Activated naive CD8-positive, alpha-beta T cell treated with anti-CD3 and anti-CD28 coated beads, Interleukin-2, amount 50 U/mL, for 24 hours (primary cell): Measurements from ENCODE around the gene MRO.

ENCODE experiments used
- ATAC-seq: fragments of 150-1000 bp; cut with Tn5 transposase; one replicate; pipeline ENCODE4 v1.10.0; 2021
- DNase-seq: peaks from one replicate; pipeline ENCODE4 v3.0.0; 2021
- H3K27ac Mint-ChIP-seq: one replicate; pipeline ENCODE4 v1.8.0; 2021; ENCODE audit warnings: mild to moderate bottlenecking, mixed read lengths
- H3K27me3 Mint-ChIP-seq: one replicate; pipeline ENCODE4 v1.8.0; 2021; ENCODE audit warnings: mixed read lengths
- H3K36me3 Mint-ChIP-seq: one replicate; pipeline ENCODE4 v1.8.0; 2021; ENCODE audit warnings: low read depth, mixed read lengths
- H3K4me1 Mint-ChIP-seq: one replicate; pipeline ENCODE4 v1.8.0; 2021; ENCODE audit warnings: mixed read lengths
- H3K4me3 Mint-ChIP-seq: one replicate; pipeline ENCODE4 v1.8.0; 2021; ENCODE audit warnings: mild to moderate bottlenecking, moderate library complexity, mixed read lengths
- H3K9me3 Mint-ChIP-seq: one replicate; pipeline ENCODE4 v1.8.0; 2021; ENCODE audit warnings: mixed read lengths

The MRO gene

GRCh38 chr18:50750546-50750945 lies 69.3 kb downstream of the MRO start:
- H3K4me1 Mint-ChIP-seq, result no peaks in the 10 kb centered on the region
- no peaks in the 10 kb centered on the region for H3K9me3 Mint-ChIP-seq
- no peaks in the 10 kb centered on the region for H3K36me3 Mint-ChIP-seq
- DNase-seq (no peak), ATAC-seq (no peak)
- peaks cover 13% of the 10 kb centered on the region for H3K27me3 Mint-ChIP-seq
- H3K27ac Mint-ChIP-seq, result no peak overlapping the region
- H3K4me3 Mint-ChIP-seq, result no peak overlapping the region

GRCh38 chr18:50749945-50750344 lies 69.9 kb downstream of the MRO start:
- no peak overlapping the region for H3K4me3 Mint-ChIP-seq
- no peaks in the 10 kb centered on the region for H3K4me1 Mint-ChIP-seq
- H3K27ac Mint-ChIP-seq, result no peak overlapping the region
- ATAC-seq, result no peak
- no peaks in the 10 kb centered on the region for H3K36me3 Mint-ChIP-seq
- no peaks in the 10 kb centered on the region for H3K9me3 Mint-ChIP-seq
- peaks cover 13% of the 10 kb centered on the region for H3K27me3 Mint-ChIP-seq
- no peak for DNase-seq

GRCh38 chr18:50749421-50749820 lies 70.4 kb downstream of the MRO start:
- Mint-ChIP-seq H3K4me1 (no peaks in the 10 kb centered on the region), H3K36me3 (no peaks in the 10 kb centered on the region), H3K4me3 (no peak overlapping the region), H3K27ac (no peak overlapping the region), H3K27me3 (peaks cover 13% of the 10 kb centered on the region), H3K9me3 (no peaks in the 10 kb centered on the region)
- DNase-seq (no peak), ATAC-seq (no peak)

- no peaks in the 10 kb centered on the region for H3K9me3 Mint-ChIP-seq
- H3K4me3 Mint-ChIP-seq, result no peak overlapping the region
- H3K36me3 Mint-ChIP-seq, result no peaks in the 10 kb centered on the region
- ATAC-seq (no peak), DNase-seq (no peak)
- no peaks in the 10 kb centered on the region for H3K4me1 Mint-ChIP-seq
- H3K27ac Mint-ChIP-seq, result no peak overlapping the region
- H3K27me3 Mint-ChIP-seq, result peaks cover 13% of the 10 kb centered on the region
These were observed 71.3 kb downstream of the MRO start for GRCh38 chr18:50748243-50749229.

GRCh38 chr18:50747849-50748242 lies 72.0 kb downstream of the MRO start:
- Mint-ChIP-seq H3K27me3 (peaks cover 13% of the 10 kb centered on the region), H3K27ac (no peak overlapping the region), H3K4me1 (no peaks in the 10 kb centered on the region), H3K36me3 (no peaks in the 10 kb centered on the region), H3K4me3 (no peak overlapping the region), H3K9me3 (no peaks in the 10 kb centered on the region)
- DNase-seq, result no peak
- no peak for ATAC-seq

- DNase-seq (no peak), ATAC-seq (no peak)
- H3K36me3 Mint-ChIP-seq, result no peaks in the 10 kb centered on the region
- H3K4me3 Mint-ChIP-seq, result no peak overlapping the region
- no peaks in the 10 kb centered on the region for H3K9me3 Mint-ChIP-seq
- no peak overlapping the region for H3K27ac Mint-ChIP-seq
- no peaks in the 10 kb centered on the region for H3K4me1 Mint-ChIP-seq
- H3K27me3 Mint-ChIP-seq, result peaks cover 3% of the 10 kb centered on the region
These were observed 73.9 kb downstream of the MRO start for GRCh38 chr18:50745945-50746344.
